Gastroesophageal sphincter (tissue), 3 donors: ENCODE data around the gene ADRM1.

Experiments
- EP300 ChIP-seq: sonication (generic); formaldehyde crosslinking; IDR thresholded peaks from one replicate; pipeline ENCODE4 v1.6.1; 2017; ENCODE audit warnings: antibody characterized with exemption, mild to moderate bottlenecking
- POLR2A ChIP-seq, 2 donors: fragments of 450-650 bp; IDR thresholded peaks; one replicate each; pipeline ENCODE4 v1.6.1; 2017; ENCODE audit warnings: antibody characterized with exemption in 2 of 2, mild to moderate bottlenecking in 2 of 2, moderate library complexity in 1 of 2
- POLR2AphosphoS5 ChIP-seq: sonication (generic); formaldehyde crosslinking; IDR thresholded peaks from one replicate; pipeline ENCODE4 v1.6.1; 2017; ENCODE audit warnings: antibody characterized with exemption
- TF ChIP-seq, protein P1 (sequence below), 4 experiments: fragments of 200-600 bp in 2 of 4; fragments of 450-650 bp in 2 of 4; sonication (generic) in 1 of 4; IDR thresholded peaks; one replicate each; pipeline ENCODE4 v1.5.1; 2017 to 2019; ENCODE audit warnings: antibody characterized with exemption in 4 of 4, mild to moderate bottlenecking in 2 of 4, moderate library complexity in 2 of 4

DNA sequence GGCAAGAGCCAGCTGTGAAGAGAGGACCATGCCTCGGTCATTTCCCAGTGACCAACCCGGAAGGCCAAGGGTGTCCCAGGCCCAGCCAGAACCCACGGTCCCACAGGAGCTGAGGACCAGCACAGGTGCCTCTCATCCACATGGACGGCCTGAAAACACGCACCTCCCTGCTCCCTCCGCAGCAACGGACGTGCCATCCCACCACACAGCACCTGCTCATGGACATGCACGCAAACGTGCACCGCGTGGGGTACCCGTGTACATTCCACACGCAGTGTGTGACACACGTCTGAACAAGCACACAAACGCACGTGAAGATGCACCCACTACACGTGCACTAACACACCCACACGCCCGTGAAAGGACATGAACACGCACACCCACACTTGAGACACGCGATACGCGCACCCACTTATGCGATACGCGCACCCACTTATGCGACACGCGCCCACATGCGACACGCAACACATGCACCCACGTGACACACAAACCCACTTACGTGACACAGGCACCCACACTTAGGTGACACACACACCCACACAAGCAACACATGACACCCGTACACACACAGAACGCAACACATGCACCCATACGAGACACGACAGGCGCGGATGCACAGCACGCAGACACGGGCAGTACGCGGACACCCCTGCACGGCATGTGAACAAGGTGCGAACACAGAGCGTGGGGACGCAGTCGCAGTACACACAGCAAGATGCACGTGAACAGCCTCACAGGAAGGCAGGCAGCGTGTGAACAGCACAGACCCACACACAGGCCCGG lies 34.2 kb downstream of the ADRM1 start:
- TF ChIP-seq, protein P1, sequence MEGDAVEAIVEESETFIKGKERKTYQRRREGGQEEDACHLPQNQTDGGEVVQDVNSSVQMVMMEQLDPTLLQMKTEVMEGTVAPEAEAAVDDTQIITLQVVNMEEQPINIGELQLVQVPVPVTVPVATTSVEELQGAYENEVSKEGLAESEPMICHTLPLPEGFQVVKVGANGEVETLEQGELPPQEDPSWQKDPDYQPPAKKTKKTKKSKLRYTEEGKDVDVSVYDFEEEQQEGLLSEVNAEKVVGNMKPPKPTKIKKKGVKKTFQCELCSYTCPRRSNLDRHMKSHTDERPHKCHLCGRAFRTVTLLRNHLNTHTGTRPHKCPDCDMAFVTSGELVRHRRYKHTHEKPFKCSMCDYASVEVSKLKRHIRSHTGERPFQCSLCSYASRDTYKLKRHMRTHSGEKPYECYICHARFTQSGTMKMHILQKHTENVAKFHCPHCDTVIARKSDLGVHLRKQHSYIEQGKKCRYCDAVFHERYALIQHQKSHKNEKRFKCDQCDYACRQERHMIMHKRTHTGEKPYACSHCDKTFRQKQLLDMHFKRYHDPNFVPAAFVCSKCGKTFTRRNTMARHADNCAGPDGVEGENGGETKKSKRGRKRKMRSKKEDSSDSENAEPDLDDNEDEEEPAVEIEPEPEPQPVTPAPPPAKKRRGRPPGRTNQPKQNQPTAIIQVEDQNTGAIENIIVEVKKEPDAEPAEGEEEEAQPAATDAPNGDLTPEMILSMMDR (IDR thresholded peaks at IDR 0.05) = no peak
- TF ChIP-seq POLR2A (IDR thresholded peaks at IDR 0.05) (no peak), POLR2AphosphoS5 (no peak), EP300 (no peak)
